Measurements from ENCODE around the gene SIGLEC1.

- no peak for TF ChIP-seq CHD7 (IDR thresholded peaks at IDR 0.05; ENCODE audit: insufficient replicate concordance, low read length)
- no peak for TF ChIP-seq HDAC2 (IDR thresholded peaks at IDR 0.05; ENCODE audit: borderline replicate concordance in 1 of 2, low read depth in 2 of 2, low read length in 2 of 2)
Measured at GRCh38 chr20:3754276-3754630, 41.9 kb upstream of the SIGLEC1 start.

Measured in H1 (cell line).